KMS-11 (cell line): ENCODE results near the gene TF.

Experiments
- H2AFZ ChIP-seq: fragments of 200-600 bp; sonication (generic); 2 replicates; pipeline ENCODE4 v1.6.1; 2016; ENCODE audit warnings: antibody characterized with exemption, mixed run types, low read depth
- H3K27ac ChIP-seq: fragments of 200-600 bp; sonication (generic); 2 replicates; pipeline ENCODE4 v1.6.1; 2016; ENCODE audit warnings: mild to moderate bottlenecking, mixed run types
- H3K27me3 ChIP-seq: fragments of 200-600 bp; sonication (generic); 2 replicates; pipeline ENCODE4 v1.6.1; 2017; ENCODE audit warnings: mild to moderate bottlenecking, low read depth, mixed run types, moderate library complexity; ENCODE audit not compliant: insufficient read depth
- H3K36me3 ChIP-seq: fragments of 200-600 bp; sonication (generic); 2 replicates; pipeline ENCODE4 v1.6.1; 2017; ENCODE audit warnings: mild to moderate bottlenecking, mixed run types; ENCODE audit not compliant: insufficient read depth
- H3K4me1 ChIP-seq: fragments of 200-600 bp; sonication (generic); 2 replicates; pipeline ENCODE4 v1.6.1; 2016; ENCODE audit warnings: mild to moderate bottlenecking, low read depth, mixed run types; ENCODE audit not compliant: poor library complexity, severe bottlenecking
- H3K4me2 ChIP-seq: fragments of 200-600 bp; sonication (generic); 2 replicates; pipeline ENCODE4 v1.7.0; 2016; ENCODE audit warnings: mild to moderate bottlenecking, mixed run types
- H3K4me3 ChIP-seq: fragments of 200-600 bp; sonication (generic); IDR thresholded peaks from 2 replicates; pipeline ENCODE4 v1.6.1; 2017; ENCODE audit warnings: low read depth, low read length, mixed read lengths; ENCODE audit not compliant: insufficient read depth
- H3K79me2 ChIP-seq: fragments of 200-600 bp; sonication (generic); 2 replicates; pipeline ENCODE4 v1.6.1; 2016; ENCODE audit warnings: low read depth, mixed run types; ENCODE audit not compliant: insufficient read depth
- H3K9ac ChIP-seq: fragments of 200-600 bp; sonication (generic); 2 replicates; pipeline ENCODE4 v1.6.1; 2016; ENCODE audit warnings: mild to moderate bottlenecking, mixed run types
- H4K20me1 ChIP-seq: fragments of 200-600 bp; sonication (generic); 2 replicates; pipeline ENCODE4 v1.6.1; 2016; ENCODE audit warnings: mild to moderate bottlenecking, mixed run types; ENCODE audit not compliant: insufficient read depth
- CTCF ChIP-seq: fragments of 200-600 bp; sonication (generic); conservative IDR thresholded peaks from 2 replicates; pipeline ENCODE4 v1.6.1; 2017; ENCODE audit warnings: low read depth, mild to moderate bottlenecking, antibody characterized with exemption, low read length, moderate library complexity, mixed read lengths

TF gene

GRCh38 chr3:133797396-133798105, 51.4 kb downstream of the TF start:
- H3K27me3 ChIP-seq = no peaks in the 10 kb centered on the region
- no peak overlapping the region for H3K27ac ChIP-seq
- H3K4me1 ChIP-seq = no peaks in the 10 kb centered on the region
- no peaks in the 10 kb centered on the region for H3K79me2 ChIP-seq
- TF ChIP-seq CTCF = no peak
- H3K36me3 ChIP-seq = no peaks in the 10 kb centered on the region
- H3K9ac ChIP-seq = no peak overlapping the region
- H2AFZ ChIP-seq = no peak overlapping the region
- no peaks in the 10 kb centered on the region for H4K20me1 ChIP-seq
- H3K4me2 ChIP-seq = no peak overlapping the region
- H3K4me3 ChIP-seq = no peak overlapping the region

GRCh38 chr3:133799794-133800585, 53.8 kb downstream of the TF start:
- Histone ChIP-seq H3K4me2 (no peak overlapping the region), H2AFZ (no peak overlapping the region), H3K36me3 (no peaks in the 10 kb centered on the region), H3K4me3 (no peak overlapping the region), H3K27me3 (no peaks in the 10 kb centered on the region), H3K9ac (no peak overlapping the region), H3K27ac (no peak overlapping the region), H3K79me2 (no peaks in the 10 kb centered on the region), H3K4me1 (peaks cover 3% of the 10 kb centered on the region), H4K20me1 (no peaks in the 10 kb centered on the region)
- TF ChIP-seq CTCF = no peak

- TF ChIP-seq CTCF = no peak
- H3K79me2 ChIP-seq = peaks cover 28% of the 10 kb centered on the region
- no peak overlapping the region for H3K9ac ChIP-seq
- H3K4me1 ChIP-seq = peaks cover 26% of the 10 kb centered on the region
- H2AFZ ChIP-seq = no peak overlapping the region
- H3K27me3 ChIP-seq = no peaks in the 10 kb centered on the region
- H3K4me2 ChIP-seq = no peak overlapping the region
- H3K27ac ChIP-seq = no peak overlapping the region
- no peak overlapping the region for H3K4me3 ChIP-seq
- H3K36me3 ChIP-seq = no peaks in the 10 kb centered on the region; the same call in 1 of the 2 replicates
- no peaks in the 10 kb centered on the region for H4K20me1 ChIP-seq
These were observed 57.3 kb downstream of the TF start for GRCh38 chr3:133803469-133803868.

- peak overlapping the region; percentile 99 for H3K4me2 ChIP-seq
- H3K36me3 ChIP-seq = peaks cover under 1% of the 10 kb centered on the region; the same call in 1 of the 2 replicates
- H4K20me1 ChIP-seq = no peaks in the 10 kb centered on the region
- no peak overlapping the region for H3K27ac ChIP-seq
- peaks cover 38% of the 10 kb centered on the region for H3K79me2 ChIP-seq
- no peaks in the 10 kb centered on the region for H3K27me3 ChIP-seq
- H3K9ac ChIP-seq = no peak overlapping the region
- TF ChIP-seq CTCF = no peak
- peak overlapping the region; percentile 29 for H3K4me3 ChIP-seq
- peak overlapping the region; percentile 100 for H2AFZ ChIP-seq
- H3K4me1 ChIP-seq = peaks cover 32% of the 10 kb centered on the region
These were observed 58.7 kb downstream of the TF start for GRCh38 chr3:133804896-133805295.
